ENCODE measurements around the gene CMIP.

GRCh38 chr16:81497690-81498089, 53.1 kb downstream of the CMIP start:
- peak; percentile 10; the same call in 1 of the 2 replicates for TF ChIP-seq CTCF (conservative IDR thresholded peaks at IDR 0.05; ENCODE audit: low read depth, low read length)
- TF ChIP-seq EZH2 (IDR thresholded peaks at IDR 0.05; ENCODE audit: low read length, unreplicated experiment): no peak
